ENCODE data around the gene R3HDM4. TPM values are rescaled to one million over a fixed set of nuclear protein-coding genes. Genes with fewer than 3 reads are reported as not detected.

Gene R3HDM4
- total and polyA plus RNA-seq, 9 of the 15 experiments (the other 6 are each of a cell fraction or from before 2014, with no cell fraction given), result 3.2 to 154 (median 59.0) TPM

DNA sequence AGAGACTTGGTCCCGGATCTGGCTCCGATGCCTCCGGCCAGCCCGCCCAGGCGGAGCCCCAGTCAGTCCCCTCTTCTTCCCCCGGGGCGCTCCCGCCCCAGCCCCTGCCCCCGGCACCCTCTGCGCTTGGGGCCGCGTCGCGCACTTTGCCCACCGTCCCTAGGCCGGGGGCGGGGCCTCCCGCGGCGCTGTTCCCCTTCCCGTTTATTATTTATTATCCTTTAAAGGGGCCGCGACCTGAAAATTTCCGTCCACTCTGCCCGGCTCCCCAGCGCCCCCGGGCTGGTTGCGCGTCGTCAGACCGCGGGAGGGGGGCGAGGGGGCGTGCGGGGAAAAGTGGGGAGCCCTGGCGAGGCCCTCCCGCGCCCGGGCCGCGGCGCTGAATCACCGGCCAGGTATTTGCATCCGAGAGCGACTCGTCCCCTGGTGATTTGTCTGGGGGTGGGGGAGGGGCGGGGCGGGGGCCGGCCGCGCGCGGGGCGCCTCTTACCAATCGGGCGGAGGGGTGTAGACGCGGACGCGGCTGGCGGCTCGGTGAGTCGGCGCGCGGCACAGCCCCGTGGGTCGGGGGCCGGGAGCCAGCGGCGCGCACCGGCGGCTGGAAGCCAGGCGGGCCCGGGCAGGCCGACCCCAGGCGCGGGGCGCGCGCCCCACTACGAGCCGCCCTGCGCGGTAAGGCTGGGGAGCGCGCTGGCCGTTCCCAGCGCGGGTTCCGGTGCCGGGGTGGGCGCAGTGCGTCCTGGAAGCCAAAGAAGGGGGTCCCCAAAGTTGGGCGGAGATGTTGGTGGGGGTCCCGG, 12.7 kb upstream of the R3HDM4 start, which contains the start of gene ARID3A (continued):
- TF ChIP-seq CLOCK (CRISPR knock-in tag; IDR thresholded peaks at IDR 0.05; ENCODE audit: borderline replicate concordance) (no peak), NR2C2 (CRISPR knock-in tag; IDR thresholded peaks at IDR 0.05) (no peak), NR2C2 (tag; IDR thresholded peaks at IDR 0.05) (peak; percentile 28; the same call in 1 of the 2 replicates), DACH1 (IDR thresholded peaks at IDR 0.05; ENCODE audit: partially characterized antibody) (no peak), IRF2 (CRISPR knock-in tag; IDR thresholded peaks at IDR 0.05) (no peak), CHAMP1 (IDR thresholded peaks at IDR 0.05) (no peak), RBFOX2 (IDR thresholded peaks at IDR 0.05; ENCODE audit: low read depth, low read length) (no peak; the same call in 1 of the 2 replicates), RERE (CRISPR knock-in tag; IDR thresholded peaks at IDR 0.05; ENCODE audit: borderline replicate concordance) (no peak), PHB2 (IDR thresholded peaks at IDR 0.05; ENCODE audit: low read depth) (no peak), NFYB (IDR thresholded peaks at IDR 0.05; ENCODE audit: extremely low read depth, insufficient read length) (no peak), HINFP (tag; conservative IDR thresholded peaks at IDR 0.05; ENCODE audit: low read depth) (no peak), CBX3 (IDR thresholded peaks at IDR 0.05; ENCODE audit: borderline replicate concordance in 1 of 2, low read length in 2 of 2) (no peak; a peak in 1 of 3 replicates), SNIP1 (IDR thresholded peaks at IDR 0.05; ENCODE audit: low read depth) (no peak)

Measured in K562 (cell line).